Heart left ventricle (tissue), 13 donors: ENCODE data around the gene KLRC4.

Experiments used
- POLR2A ChIP-seq, 2 donors: fragments of 450-650 bp; IDR thresholded peaks; one replicate each; pipeline ENCODE4 v1.6.1; 2017; ENCODE audit warnings: antibody characterized with exemption in 2 of 2, mild to moderate bottlenecking in 2 of 2, moderate library complexity in 2 of 2
- TF ChIP-seq, protein P1 (sequence below), 12 donors: fragments of 200-600 bp; sonication (generic) in 4 of 12; IDR thresholded peaks; one replicate each; pipeline versions ENCODE4 v1.5.0 to v1.8.0; 2018 to 2022; ENCODE audit warnings: antibody characterized with exemption in 12 of 12, mild to moderate bottlenecking in 5 of 12
- donor health status: ischemic (EF 13 %, LVEDD 7.1; RV severe dilation, severe dysfunction).
- donor health status: DM: no; HTN: yes; CAD: no.
- donor health status: DM: no; HTN: no; CAD: no.
- donor health status: ischemic (EF 25% LVEDD 6.9; RV normal size, moderate dysfunction).
- donor health status: ischemic (EF 25% LVEDD 5.7; RV mildly dilated, moderate dysfunction).
- donor health status: ischemic (EF 35%, LVEDD 5.7; RV mildly dilated, moderate dysfunction).
- donor health status: nonischemic (EF 11% LVEDD 7.7; RV severe dilation, severe dysfunction).
- donor health status: DM: yes; HTN: yes; CAD: no.
- donor health status: PGD.
- donor health status: ischemic (EF 29% LVEDD 5.4; RV normal size, mild dysfunction).
- donor health status: nonischemic (EF 23%, LVEDD 6.1; RV moderate dilation, normal function).

DNA sequence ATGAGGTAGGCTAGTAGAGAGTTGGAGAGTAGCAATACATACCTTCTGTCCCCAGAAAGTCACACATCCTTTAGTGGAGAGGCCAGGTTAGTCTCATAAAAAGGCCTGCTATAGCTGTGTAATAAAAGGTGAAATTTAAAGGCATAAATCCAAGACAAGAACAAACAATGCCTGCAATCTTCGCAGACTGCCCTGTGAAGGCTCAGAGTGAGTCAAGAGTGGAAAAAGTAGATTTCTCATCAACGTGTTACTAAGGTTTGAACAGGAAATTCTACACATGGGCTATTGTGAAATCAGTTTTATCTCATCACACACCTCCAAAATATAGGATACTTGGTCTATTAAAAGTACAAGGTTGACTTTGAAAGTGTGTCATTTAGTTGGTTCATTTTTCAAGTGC lies 43.6 kb upstream of the KLRC4 start, which contains the start of gene KLRC1:
- TF ChIP-seq, protein P1, sequence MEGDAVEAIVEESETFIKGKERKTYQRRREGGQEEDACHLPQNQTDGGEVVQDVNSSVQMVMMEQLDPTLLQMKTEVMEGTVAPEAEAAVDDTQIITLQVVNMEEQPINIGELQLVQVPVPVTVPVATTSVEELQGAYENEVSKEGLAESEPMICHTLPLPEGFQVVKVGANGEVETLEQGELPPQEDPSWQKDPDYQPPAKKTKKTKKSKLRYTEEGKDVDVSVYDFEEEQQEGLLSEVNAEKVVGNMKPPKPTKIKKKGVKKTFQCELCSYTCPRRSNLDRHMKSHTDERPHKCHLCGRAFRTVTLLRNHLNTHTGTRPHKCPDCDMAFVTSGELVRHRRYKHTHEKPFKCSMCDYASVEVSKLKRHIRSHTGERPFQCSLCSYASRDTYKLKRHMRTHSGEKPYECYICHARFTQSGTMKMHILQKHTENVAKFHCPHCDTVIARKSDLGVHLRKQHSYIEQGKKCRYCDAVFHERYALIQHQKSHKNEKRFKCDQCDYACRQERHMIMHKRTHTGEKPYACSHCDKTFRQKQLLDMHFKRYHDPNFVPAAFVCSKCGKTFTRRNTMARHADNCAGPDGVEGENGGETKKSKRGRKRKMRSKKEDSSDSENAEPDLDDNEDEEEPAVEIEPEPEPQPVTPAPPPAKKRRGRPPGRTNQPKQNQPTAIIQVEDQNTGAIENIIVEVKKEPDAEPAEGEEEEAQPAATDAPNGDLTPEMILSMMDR (IDR thresholded peaks at IDR 0.05): no peak
- TF ChIP-seq POLR2A (IDR thresholded peaks at IDR 0.05): no peak
